Activated CD8-positive, alpha-beta memory T cell treated with anti-CD3 and anti-CD28 coated beads for 24 hours (primary cell): ENCODE data around the gene C2CD4B.

Experiments
- DNase-seq: peaks from one replicate; pipeline ENCODE4 v3.0.0-alpha.2; 2020

Gene C2CD4B

GRCh38 chr15:62165104-62165792 lies at the start of gene C2CD4B:
Gene C2CD4B, minus strand, starts transcription at chr15:62165285. Its CDS starts 301 bp downstream, at chr15:62164984.
- DNase-seq: peak; percentile 63

- DNase-seq: no peak
These were observed 47.7 kb upstream of the C2CD4B start for GRCh38 chr15:62212741-62213140.

- no peak for DNase-seq
These were observed 46.3 kb upstream of the C2CD4B start for GRCh38 chr15:62211348-62211747.

GRCh38 chr15:62209821-62210220 lies 44.7 kb upstream of the C2CD4B start:
- DNase-seq: no peak

- no peak for DNase-seq
These were observed 44.2 kb upstream of the C2CD4B start for GRCh38 chr15:62209322-62209721.

- no peak for DNase-seq
These were observed 43.8 kb upstream of the C2CD4B start for GRCh38 chr15:62208884-62209283.

GRCh38 chr15:62208367-62208766 lies 43.3 kb upstream of the C2CD4B start:
- DNase-seq: no peak

- no peak for DNase-seq
These were observed 25.6 kb upstream of the C2CD4B start for GRCh38 chr15:62190675-62191074.

- DNase-seq: no peak
These were observed 25.2 kb upstream of the C2CD4B start for GRCh38 chr15:62190274-62190673.

- no peak for DNase-seq
These were observed 23.7 kb upstream of the C2CD4B start for GRCh38 chr15:62188744-62189143.

GRCh38 chr15:62187910-62188309 lies 22.8 kb upstream of the C2CD4B start:
- no peak for DNase-seq

- DNase-seq: no peak
These were observed 22.3 kb upstream of the C2CD4B start for GRCh38 chr15:62187425-62187824.

- no peak for DNase-seq
These were observed 21.5 kb upstream of the C2CD4B start for GRCh38 chr15:62186578-62186977.

- DNase-seq: no peak
These were observed 18.0 kb upstream of the C2CD4B start for GRCh38 chr15:62183130-62183529.

GRCh38 chr15:62173215-62173614 lies 8.1 kb upstream of the C2CD4B start:
- DNase-seq: no peak

- no peak for DNase-seq
These were observed 6.8 kb upstream of the C2CD4B start for GRCh38 chr15:62171882-62172281.

GRCh38 chr15:62165793-62166375 lies 799 bp upstream of the C2CD4B start:
- DNase-seq: no peak

GRCh38 chr15:62164396-62165103 lies 535 bp downstream of the C2CD4B start:
- no peak for DNase-seq

- DNase-seq: no peak
These were observed 1.1 kb downstream of the C2CD4B start for GRCh38 chr15:62164014-62164395.

GRCh38 chr15:62163397-62164013 lies 1.6 kb downstream of the C2CD4B start:
- no peak for DNase-seq

- no peak for DNase-seq
These were observed 11.9 kb downstream of the C2CD4B start for GRCh38 chr15:62153228-62153627.

GRCh38 chr15:62150445-62150844 lies 14.6 kb downstream of the C2CD4B start:
- DNase-seq: no peak

GRCh38 chr15:62149729-62150128 lies 15.4 kb downstream of the C2CD4B start:
- DNase-seq: no peak

GRCh38 chr15:62147551-62147950 lies 17.5 kb downstream of the C2CD4B start:
- no peak for DNase-seq
